Activated CD4-positive, alpha-beta T cell treated with anti-CD3 and anti-CD28 coated beads, Interleukin-2, amount 50 U/mL, for 1 hour (primary cell): ENCODE data around the gene CMIP.

Experiments
- DNase-seq: peaks from one replicate; pipeline ENCODE4 v3.0.0-alpha.2; 2020

The CMIP gene

GRCh38 chr16:81645925-81646324, 201.3 kb downstream of the CMIP start:
- DNase-seq, result no peak

- DNase-seq, result no peak
Measured at GRCh38 chr16:81646561-81646960, 202.0 kb downstream of the CMIP start.

- DNase-seq, result no peak
Measured at GRCh38 chr16:81647527-81647926, 202.9 kb downstream of the CMIP start.

- no peak for DNase-seq
Measured at GRCh38 chr16:81649561-81650184, 205.1 kb downstream of the CMIP start.

GRCh38 chr16:81650281-81650680, 205.7 kb downstream of the CMIP start:
- no peak for DNase-seq

GRCh38 chr16:81650982-81651562, 206.5 kb downstream of the CMIP start:
- no peak for DNase-seq

GRCh38 chr16:81651758-81652718, 207.4 kb downstream of the CMIP start:
- DNase-seq, result no peak

GRCh38 chr16:81652798-81653505, 208.3 kb downstream of the CMIP start:
- no peak for DNase-seq

GRCh38 chr16:81654346-81654745, 209.7 kb downstream of the CMIP start:
- DNase-seq, result no peak

GRCh38 chr16:81655469-81656162, 211.0 kb downstream of the CMIP start:
- no peak for DNase-seq

- no peak for DNase-seq
Measured at GRCh38 chr16:81657224-81657623, 212.6 kb downstream of the CMIP start.

- no peak for DNase-seq
Measured at GRCh38 chr16:81657781-81658180, 213.2 kb downstream of the CMIP start.

- no peak for DNase-seq
Measured at GRCh38 chr16:81658373-81658772, 213.8 kb downstream of the CMIP start.

GRCh38 chr16:81659249-81659648, 214.6 kb downstream of the CMIP start:
- no peak for DNase-seq

- DNase-seq, result no peak
Measured at GRCh38 chr16:81661082-81661481, 216.5 kb downstream of the CMIP start.

GRCh38 chr16:81664153-81664552, 219.5 kb downstream of the CMIP start:
- DNase-seq, result no peak

- no peak for DNase-seq
Measured at GRCh38 chr16:81665588-81665987, 221.0 kb downstream of the CMIP start.

- no peak for DNase-seq
Measured at GRCh38 chr16:81666113-81666512, 221.5 kb downstream of the CMIP start.

GRCh38 chr16:81668243-81669097, 223.9 kb downstream of the CMIP start:
- no peak for DNase-seq

- no peak for DNase-seq
Measured at GRCh38 chr16:81669473-81670350, 225.1 kb downstream of the CMIP start.
